GM21723 (cell line): ENCODE data around the gene CPE.
"Not testable (repeated sequence)": the region's sequence is repeated elsewhere in the genome, so short reads cannot be mapped to it uniquely, and the experiment has no call there.

ENCODE experiments used
- ATAC-seq: cut with Tn5 transposase; IDR thresholded peaks from one replicate; pipeline ENCODE4 v1.9.1; 2021; ENCODE audit warnings: mild to moderate bottlenecking, moderate library complexity; ENCODE audit not compliant: unreplicated experiment

CPE gene

GRCh38 chr4:165403048-165403447, 24.2 kb downstream of the CPE start:
- ATAC-seq = no peak

GRCh38 chr4:165403637-165404036, 24.8 kb downstream of the CPE start:
- no peak for ATAC-seq

GRCh38 chr4:165404080-165404479, 25.3 kb downstream of the CPE start:
- no peak for ATAC-seq

DNA sequence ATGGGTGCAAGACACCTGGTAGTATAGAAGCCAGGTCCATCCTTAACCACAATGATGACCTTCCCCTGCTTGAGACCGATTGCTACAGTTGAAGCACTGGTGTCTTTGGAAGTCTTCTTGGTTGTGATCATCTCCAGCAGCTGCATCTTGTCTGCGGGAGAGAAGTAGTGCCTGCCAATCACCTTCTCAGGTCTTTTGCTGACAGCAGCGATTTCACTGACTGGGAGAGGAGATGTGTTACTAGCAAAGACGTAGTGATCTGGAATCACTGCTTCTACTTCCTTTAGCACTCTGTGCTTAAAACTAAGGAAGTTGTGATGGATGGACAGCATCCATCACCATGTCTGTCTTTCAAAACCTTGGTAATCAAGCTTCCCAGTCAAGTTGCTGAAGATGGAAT, 25.9 kb downstream of the CPE start:
- ATAC-seq = no peak

- no peak for ATAC-seq
Observed at GRCh38 chr4:165410214-165410613, 31.4 kb downstream of the CPE start.

GRCh38 chr4:165415910-165416309, 37.1 kb downstream of the CPE start:
- no peak for ATAC-seq

GRCh38 chr4:165418073-165418472, 39.3 kb downstream of the CPE start:
- no peak for ATAC-seq

GRCh38 chr4:165425629-165426028, 46.8 kb downstream of the CPE start:
- no peak for ATAC-seq

- no peak for ATAC-seq
Observed at GRCh38 chr4:165426331-165426730, 47.5 kb downstream of the CPE start.

GRCh38 chr4:165426823-165427222, 48.0 kb downstream of the CPE start:
- no peak for ATAC-seq

- no peak for ATAC-seq
Observed at GRCh38 chr4:165428957-165429356, 50.1 kb downstream of the CPE start.

DNA sequence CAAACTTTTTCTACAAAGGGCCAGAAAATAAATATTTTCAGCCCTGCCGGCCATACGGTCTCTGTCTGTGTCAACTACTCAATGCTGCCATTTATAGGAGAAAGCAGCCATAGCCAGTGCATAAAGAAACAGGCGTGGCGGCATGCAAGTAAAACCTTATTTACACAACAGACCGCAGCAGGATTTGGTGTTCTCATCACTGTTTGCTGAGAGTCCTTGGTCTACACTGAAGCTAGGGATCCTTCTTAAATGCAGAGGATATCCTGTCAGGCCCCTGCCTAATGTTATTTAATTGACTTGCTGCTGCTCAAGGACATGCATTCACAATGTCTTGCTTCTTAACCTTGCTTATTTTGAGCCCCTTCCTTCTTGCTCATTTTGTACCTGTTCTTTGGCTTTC, 54.7 kb downstream of the CPE start:
- no peak for ATAC-seq

DNA sequence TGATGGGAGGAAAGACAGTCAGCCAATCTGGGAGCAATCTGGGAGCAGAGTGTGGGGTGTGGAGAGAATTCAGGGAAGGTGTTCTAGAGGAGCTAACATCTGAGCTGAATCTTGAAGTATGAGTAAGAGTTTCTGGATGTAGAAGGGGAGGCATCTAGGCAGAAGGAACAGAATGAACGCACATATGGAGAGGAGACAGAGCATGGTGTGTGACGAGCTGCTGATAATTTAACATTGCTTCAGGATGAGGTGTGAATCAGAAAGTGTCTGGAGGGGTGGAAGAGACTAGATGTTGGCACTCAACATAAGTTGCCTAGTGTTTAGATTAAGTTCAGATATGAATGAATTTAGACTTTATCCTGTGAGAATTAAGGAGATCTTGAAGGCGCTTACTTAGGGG, 58.9 kb downstream of the CPE start:
- ATAC-seq = no peak

- no peak for ATAC-seq
Observed at GRCh38 chr4:165439344-165439743, 60.5 kb downstream of the CPE start.

GRCh38 chr4:165439981-165440380, 61.2 kb downstream of the CPE start:
- ATAC-seq = no peak

DNA sequence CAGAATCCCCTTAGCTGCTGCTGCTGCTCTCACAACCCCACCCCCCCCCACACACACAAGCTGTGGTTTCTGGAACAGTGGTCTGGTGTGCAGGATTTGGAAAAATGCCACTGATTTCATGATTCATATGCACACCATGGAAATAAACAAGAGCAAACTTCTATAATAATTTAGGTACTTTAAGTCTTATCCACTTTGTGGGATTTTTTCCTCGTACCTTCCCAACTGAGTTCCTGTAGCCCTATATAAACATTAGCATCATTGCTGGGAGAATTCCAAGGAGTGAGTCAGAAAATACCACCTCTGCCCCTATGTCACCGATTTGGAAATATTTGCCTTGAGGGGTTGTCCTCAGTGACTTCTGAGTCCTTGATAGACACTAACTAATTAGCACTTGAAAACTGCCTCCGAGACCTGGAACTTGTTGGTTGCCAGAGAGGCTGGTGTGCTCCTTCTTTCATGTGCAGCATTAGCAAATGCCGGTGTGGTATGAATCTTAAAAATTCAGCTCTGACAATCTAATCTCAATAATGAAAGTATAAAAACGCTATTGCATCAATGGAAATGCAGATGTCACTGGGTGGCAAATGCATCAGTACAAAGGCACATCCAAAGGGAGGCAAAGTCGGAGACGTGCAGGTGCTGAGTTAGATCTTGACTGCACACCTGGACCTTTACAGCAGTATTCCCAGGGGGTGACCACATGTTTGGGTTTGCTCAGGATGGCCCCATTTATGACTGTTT, 61.8 kb downstream of the CPE start:
- no peak for ATAC-seq

- ATAC-seq = no peak
Observed at GRCh38 chr4:165443276-165443675, 64.5 kb downstream of the CPE start.

GRCh38 chr4:165448700-165449099, 69.9 kb downstream of the CPE start:
- ATAC-seq = no peak

DNA sequence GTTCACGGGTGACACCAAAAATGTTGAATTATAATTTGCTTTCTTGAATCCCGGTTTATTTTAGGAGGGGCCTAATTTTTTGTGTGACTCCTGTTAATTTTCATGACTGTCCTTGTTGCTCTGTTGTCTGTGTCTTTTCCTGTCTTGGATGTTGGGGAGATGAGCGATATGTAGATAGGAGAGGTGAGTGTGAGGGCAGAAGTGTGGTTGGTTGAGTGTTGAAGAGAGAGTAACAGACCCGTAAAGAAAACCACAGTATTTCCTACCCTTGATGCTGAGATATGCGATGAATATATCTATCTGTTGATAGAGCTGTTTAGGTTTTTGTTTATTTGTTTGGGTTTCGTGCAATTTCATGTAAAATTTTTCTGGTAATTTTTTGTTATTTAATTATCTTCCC, 70.5 kb downstream of the CPE start:
- no peak for ATAC-seq

GRCh38 chr4:165450871-165451270, 72.1 kb downstream of the CPE start:
- no peak for ATAC-seq

GRCh38 chr4:165453140-165453539, 74.3 kb downstream of the CPE start:
- not testable (repeated sequence) for ATAC-seq

DNA sequence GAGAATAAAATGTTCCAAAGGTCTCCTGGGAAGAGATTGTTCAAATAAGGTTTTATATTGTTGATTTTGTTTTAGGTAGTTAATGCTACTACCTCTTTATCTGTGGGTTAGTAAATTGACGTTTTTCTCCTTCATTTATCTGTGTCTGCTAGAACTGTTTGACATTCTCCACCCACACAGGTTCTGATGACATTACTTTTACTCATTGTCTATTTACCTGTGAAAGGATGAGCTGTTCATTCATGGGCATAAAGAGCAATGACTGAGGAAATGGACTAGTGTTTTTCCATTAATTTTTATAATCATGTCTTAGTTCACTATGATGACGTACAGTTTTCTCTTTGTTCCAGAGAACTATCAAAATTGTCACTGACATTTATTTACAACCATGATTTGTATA, 75.6 kb downstream of the CPE start:
- no peak for ATAC-seq

DNA sequence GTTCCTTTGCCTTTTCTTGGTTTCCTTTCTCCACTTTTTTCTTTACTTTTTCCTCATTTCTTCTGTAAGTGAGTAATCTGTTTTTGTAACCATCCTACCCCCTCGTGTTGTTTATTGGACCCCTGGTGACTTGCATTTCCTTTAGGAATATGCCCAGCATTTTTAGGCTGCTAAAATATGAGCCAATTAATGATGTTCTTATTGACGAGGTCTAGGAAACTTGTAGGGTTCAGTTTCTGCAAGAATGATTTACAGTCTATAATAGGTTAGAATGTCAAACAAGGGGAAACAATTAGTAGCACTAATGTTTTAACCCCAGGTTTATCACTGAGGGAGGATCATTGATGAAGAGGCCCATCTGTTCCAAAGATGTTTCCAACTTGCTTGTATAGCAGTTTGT, 79.0 kb downstream of the CPE start:
- ATAC-seq = no peak
